ENCODE data around the gene THOC5.

GRCh38 chr22:29476116-29476515 is 77.4 kb downstream of the THOC5 start:
- TF ChIP-seq CTCF (IDR thresholded peaks at IDR 0.05): no peak
- no peak for TF ChIP-seq POLR2A (IDR thresholded peaks at IDR 0.05)

All from adrenal gland (tissue), 5 donors.